Stomach smooth muscle (tissue), 2 donors: ENCODE measurements around the gene ASS1.

ENCODE experiments used
- H3K27ac ChIP-seq: one replicate; pipeline ENCODE4 v1.7.0; 2013; ENCODE audit warnings: mild to moderate bottlenecking, low read length, inconsistent platforms
- H3K27me3 ChIP-seq, 2 donors: one replicate each; pipeline ENCODE4 v1.7.0; 2013; ENCODE audit warnings: low read length in 2 of 2; ENCODE audit not compliant: insufficient read depth in 2 of 2, control insufficient read depth in 1 of 2
- H3K36me3 ChIP-seq, 2 donors: one replicate each; pipeline ENCODE4 v1.7.0; 2013; ENCODE audit warnings: low read length in 2 of 2; ENCODE audit not compliant: control insufficient read depth in 2 of 2, insufficient read depth in 2 of 2
- H3K4me1 ChIP-seq: one replicate; pipeline ENCODE4 v1.7.0; 2013; ENCODE audit warnings: low read length; ENCODE audit not compliant: control insufficient read depth, insufficient read depth
- H3K4me3 ChIP-seq, 2 donors: one replicate each; pipeline ENCODE4 v1.7.0; 2013; ENCODE audit warnings: low read length in 2 of 2
- H3K9ac ChIP-seq, 2 donors: one replicate each; pipeline ENCODE4 v1.7.0; 2013; ENCODE audit warnings: low read length in 2 of 2, mild to moderate bottlenecking in 1 of 2
- H3K9me3 ChIP-seq, 2 donors: one replicate each; pipeline ENCODE4 v1.7.0; 2013; ENCODE audit warnings: low read length in 2 of 2; ENCODE audit not compliant: control insufficient read depth in 2 of 2
- donor health status: healthy.
- donor health status: Pancreatic carcinoma.

ASS1 gene

GRCh38 chr9:130419521-130420035 is 25.2 kb upstream of the ASS1 start:
- no peaks in the 10 kb centered on the region for H3K9me3 ChIP-seq
- no peak overlapping the region for H3K27ac ChIP-seq
- H3K9ac ChIP-seq, result no peak overlapping the region
- no peak overlapping the region for H3K4me3 ChIP-seq
- peaks cover 4 to 6% of the 10 kb centered on the region in 2 donors for H3K36me3 ChIP-seq
- peaks cover 14% of the 10 kb centered on the region for H3K4me1 ChIP-seq
- H3K27me3 ChIP-seq, result no peaks in the 10 kb centered on the region

DNA sequence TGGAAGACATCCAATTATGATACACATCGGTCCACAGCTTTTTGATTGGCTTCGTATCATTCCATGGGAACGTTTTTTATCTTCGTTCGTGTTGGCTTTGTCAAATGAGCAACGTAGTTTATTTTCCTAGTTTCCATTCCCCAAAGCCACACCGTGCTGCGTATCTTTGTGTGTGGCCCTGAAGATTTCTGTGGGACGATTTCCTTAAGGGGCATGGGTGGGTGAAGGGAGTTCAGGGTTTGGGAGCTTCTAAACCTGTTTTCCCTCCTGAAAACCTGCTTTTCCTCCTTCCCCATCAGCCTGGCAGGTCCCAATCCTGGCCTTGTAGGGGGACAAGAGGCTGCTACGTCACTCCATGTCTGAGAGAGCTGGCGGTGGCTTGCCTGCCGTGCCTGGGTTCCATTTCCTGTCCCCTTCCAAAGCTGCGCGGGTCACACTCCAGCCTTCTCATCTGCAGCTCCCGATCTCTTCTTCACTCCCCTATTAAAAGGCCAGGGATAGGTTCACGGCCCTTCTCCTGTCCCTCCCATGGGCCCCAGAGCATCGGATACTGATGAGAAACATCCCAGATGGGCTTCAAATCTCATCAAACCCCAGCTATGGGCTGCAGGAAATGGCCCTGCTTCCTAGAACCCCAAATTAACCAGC is 23.5 kb upstream of the ASS1 start:
- no peaks in the 10 kb centered on the region for H3K27me3 ChIP-seq
- H3K4me3 ChIP-seq, result no peak overlapping the region
- peaks cover 17% of the 10 kb centered on the region for H3K4me1 ChIP-seq
- H3K9ac ChIP-seq, result no peak overlapping the region
- no peak overlapping the region for H3K27ac ChIP-seq
- H3K36me3 ChIP-seq, result peaks cover 3 to 6% of the 10 kb centered on the region in 2 donors
- no peaks in the 10 kb centered on the region for H3K9me3 ChIP-seq

GRCh38 chr9:130421802-130422276 is 22.9 kb upstream of the ASS1 start:
- H3K36me3 ChIP-seq, result peaks cover 0 to 3% of the 10 kb centered on the region in 2 donors
- H3K4me3 ChIP-seq, result no peak overlapping the region
- no peak overlapping the region for H3K9ac ChIP-seq
- H3K4me1 ChIP-seq, result peaks cover 17% of the 10 kb centered on the region
- no peaks in the 10 kb centered on the region for H3K9me3 ChIP-seq
- H3K27me3 ChIP-seq, result no peaks in the 10 kb centered on the region
- H3K27ac ChIP-seq, result no peak overlapping the region

- H3K27ac ChIP-seq, result peak overlapping the region; percentile 62
- peaks cover 0 to 3% of the 10 kb centered on the region in 2 donors for H3K36me3 ChIP-seq
- peaks cover 17% of the 10 kb centered on the region for H3K4me1 ChIP-seq
- no peaks in the 10 kb centered on the region for H3K9me3 ChIP-seq
- no peak overlapping the region for H3K4me3 ChIP-seq
- H3K27me3 ChIP-seq, result no peaks in the 10 kb centered on the region
- H3K9ac ChIP-seq, result no peak overlapping the region
Observed at GRCh38 chr9:130422546-130422945, 22.2 kb upstream of the ASS1 start.

DNA sequence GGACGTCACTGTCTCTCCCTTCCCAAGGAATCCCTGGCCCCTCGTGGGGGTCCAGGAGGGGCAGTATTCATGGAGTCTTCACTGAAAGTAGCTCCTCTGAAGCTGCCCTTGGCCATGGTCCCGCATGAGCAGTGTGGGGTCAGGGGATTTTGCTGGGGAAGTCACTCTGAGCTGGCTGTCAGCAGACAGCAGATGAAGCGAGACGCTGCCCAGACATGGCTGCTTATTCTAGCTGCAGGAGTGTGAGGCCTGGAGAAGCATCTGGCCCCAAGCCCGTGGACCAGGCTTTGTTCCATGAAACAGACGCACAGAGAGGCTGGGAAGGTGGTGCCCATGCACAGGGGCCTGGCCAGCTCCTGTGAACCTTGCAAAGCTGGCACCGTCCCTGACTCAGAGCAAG is 21.5 kb upstream of the ASS1 start:
- Histone ChIP-seq H3K9me3 (no peaks in the 10 kb centered on the region), H3K27ac (peak overlapping the region; percentile 62), H3K36me3 (peaks cover 0 to 3% of the 10 kb centered on the region in 2 donors)

GRCh38 chr9:130424595-130425454 is 19.9 kb upstream of the ASS1 start:
- no peaks in the 10 kb centered on the region for H3K36me3 ChIP-seq
- H3K9me3 ChIP-seq, result no peaks in the 10 kb centered on the region
- H3K27me3 ChIP-seq, result no peaks in the 10 kb centered on the region
- H3K9ac ChIP-seq, result no peak overlapping the region
- no peak overlapping the region for H3K4me3 ChIP-seq
- H3K4me1 ChIP-seq, result peaks cover 17% of the 10 kb centered on the region
- no peak overlapping the region for H3K27ac ChIP-seq

More for the DNA sequence above, 21.5 kb upstream of the ASS1 start:
- no peaks in the 10 kb centered on the region for H3K27me3 ChIP-seq
- peaks cover 17% of the 10 kb centered on the region for H3K4me1 ChIP-seq
- H3K4me3 ChIP-seq, result no peak overlapping the region
- H3K9ac ChIP-seq, result no peak overlapping the region

- Histone ChIP-seq H3K27me3 (no peaks in the 10 kb centered on the region), H3K36me3 (no peaks in the 10 kb centered on the region), H3K4me3 (no peak overlapping the region), H3K9me3 (no peaks in the 10 kb centered on the region), H3K9ac (no peak overlapping the region), H3K4me1 (peaks cover 17% of the 10 kb centered on the region), H3K27ac (no peak overlapping the region)
Observed at GRCh38 chr9:130425741-130426466, 18.9 kb upstream of the ASS1 start.

GRCh38 chr9:130426467-130426773 is 18.3 kb upstream of the ASS1 start:
- no peak overlapping the region for H3K9ac ChIP-seq
- no peaks in the 10 kb centered on the region for H3K36me3 ChIP-seq
- H3K9me3 ChIP-seq, result no peaks in the 10 kb centered on the region
- H3K27ac ChIP-seq, result no peak overlapping the region
- no peaks in the 10 kb centered on the region for H3K27me3 ChIP-seq
- H3K4me3 ChIP-seq, result no peak overlapping the region
- H3K4me1 ChIP-seq, result peaks cover 17% of the 10 kb centered on the region

- peaks cover 17% of the 10 kb centered on the region for H3K4me1 ChIP-seq
- H3K36me3 ChIP-seq, result no peaks in the 10 kb centered on the region
- no peak overlapping the region for H3K9ac ChIP-seq
- no peak overlapping the region for H3K27ac ChIP-seq
- no peaks in the 10 kb centered on the region for H3K9me3 ChIP-seq
- H3K4me3 ChIP-seq, result no peak overlapping the region
- no peaks in the 10 kb centered on the region for H3K27me3 ChIP-seq
Observed at GRCh38 chr9:130426883-130427282, 17.9 kb upstream of the ASS1 start.

DNA sequence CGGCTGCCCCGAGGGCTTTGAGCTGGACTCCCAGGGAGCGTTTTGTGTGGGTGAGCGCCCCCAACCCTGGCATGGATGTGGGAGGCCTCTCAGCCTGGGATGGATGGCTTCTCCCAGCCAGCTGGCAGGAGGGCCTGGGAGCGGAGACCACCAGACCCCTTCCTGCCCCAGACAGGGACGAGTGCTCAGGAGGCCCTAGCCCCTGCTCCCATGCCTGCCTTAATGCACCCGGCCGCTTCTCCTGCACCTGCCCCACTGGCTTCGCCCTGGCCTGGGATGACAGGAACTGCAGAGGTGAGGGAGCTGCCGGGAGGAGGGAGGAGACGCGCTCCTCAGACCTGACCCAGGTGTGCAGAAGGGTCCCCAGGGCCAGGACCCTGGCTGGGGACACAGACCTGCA is 17.4 kb upstream of the ASS1 start:
- Histone ChIP-seq H3K27ac (no peak overlapping the region), H3K9me3 (no peaks in the 10 kb centered on the region), H3K4me3 (no peak overlapping the region), H3K27me3 (no peaks in the 10 kb centered on the region), H3K36me3 (no peaks in the 10 kb centered on the region), H3K4me1 (peaks cover 17% of the 10 kb centered on the region), H3K9ac (no peak overlapping the region)
